GM12873 (cell line): Measurements from ENCODE around the gene ZBTB47.

Source experiments
- CTCF ChIP-seq: IDR thresholded peaks from 2 replicates; pipeline ENCODE4 v1.5.1; 2012; ENCODE audit warnings: low read depth, mild to moderate bottlenecking, moderate library complexity, low read length, control low read depth; ENCODE audit not compliant: insufficient read depth; ENCODE audit errors: missing control alignments

The ZBTB47 gene

GRCh38 chr3:42667096-42667522 lies 13.6 kb downstream of the ZBTB47 start:
- no peak for TF ChIP-seq CTCF

GRCh38 chr3:42667523-42668412 lies 14.3 kb downstream of the ZBTB47 start:
- TF ChIP-seq CTCF, result no peak

GRCh38 chr3:42668413-42668760 lies 14.9 kb downstream of the ZBTB47 start:
- no peak for TF ChIP-seq CTCF

- no peak for TF ChIP-seq CTCF
Observed at GRCh38 chr3:42668793-42669217, 15.3 kb downstream of the ZBTB47 start.

GRCh38 chr3:42670051-42670576 lies 16.6 kb downstream of the ZBTB47 start:
- no peak for TF ChIP-seq CTCF

GRCh38 chr3:42670670-42671069 lies 17.2 kb downstream of the ZBTB47 start:
- TF ChIP-seq CTCF, result no peak

DNA sequence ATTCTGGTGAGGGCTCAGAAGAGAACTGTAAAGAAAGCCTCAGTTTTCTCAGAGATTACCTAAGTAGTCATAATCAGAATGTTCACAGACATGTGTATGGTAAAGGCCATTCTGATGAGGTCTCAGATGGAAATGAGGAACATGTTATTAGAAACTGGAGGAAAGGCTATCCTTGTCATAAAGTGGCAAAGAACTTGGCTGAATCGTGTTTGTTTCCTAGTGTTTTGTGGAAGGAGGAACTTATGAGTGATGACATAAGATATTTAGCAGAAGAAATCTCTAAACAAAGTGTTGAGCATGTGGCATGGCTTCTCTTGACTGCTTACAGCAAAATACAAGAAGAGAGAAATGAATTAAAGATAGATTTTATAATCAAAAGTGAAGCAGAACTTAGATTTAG lies 19.0 kb downstream of the ZBTB47 start:
- no peak for TF ChIP-seq CTCF
